Caki2 (cell line): ENCODE results near the gene DIDO1. TPM values are rescaled to one million over a fixed set of nuclear protein-coding genes. Genes with fewer than 3 reads are reported as not detected.

Experiments used
- DNase-seq: peaks from one replicate; pipeline ENCODE4 v3.0.0-alpha.2; 2015; ENCODE audit warnings: low read depth
- in situ Hi-C: cut with HindIII; loops from 2 replicates; pipeline ENCODE4 v1.10.0; 2016; ENCODE audit warnings: low sequenced_read_pairs, low pct_unique_long_range_greater_than_20kb, mixed read lengths
- total RNA-seq: library from RNA; depleted of rRNA; stranded (reverse); fragments of >200 nt; shearing (Covaris generic); gene quantifications from 2 replicates; pipeline ENCODE4 v1.2.3, GENCODE V29; 2014; ENCODE audit warnings: low replicate concordance

DIDO1 gene
- total RNA-seq, 1 experiment from 2014 or later, result 18.2 TPM

DNA sequence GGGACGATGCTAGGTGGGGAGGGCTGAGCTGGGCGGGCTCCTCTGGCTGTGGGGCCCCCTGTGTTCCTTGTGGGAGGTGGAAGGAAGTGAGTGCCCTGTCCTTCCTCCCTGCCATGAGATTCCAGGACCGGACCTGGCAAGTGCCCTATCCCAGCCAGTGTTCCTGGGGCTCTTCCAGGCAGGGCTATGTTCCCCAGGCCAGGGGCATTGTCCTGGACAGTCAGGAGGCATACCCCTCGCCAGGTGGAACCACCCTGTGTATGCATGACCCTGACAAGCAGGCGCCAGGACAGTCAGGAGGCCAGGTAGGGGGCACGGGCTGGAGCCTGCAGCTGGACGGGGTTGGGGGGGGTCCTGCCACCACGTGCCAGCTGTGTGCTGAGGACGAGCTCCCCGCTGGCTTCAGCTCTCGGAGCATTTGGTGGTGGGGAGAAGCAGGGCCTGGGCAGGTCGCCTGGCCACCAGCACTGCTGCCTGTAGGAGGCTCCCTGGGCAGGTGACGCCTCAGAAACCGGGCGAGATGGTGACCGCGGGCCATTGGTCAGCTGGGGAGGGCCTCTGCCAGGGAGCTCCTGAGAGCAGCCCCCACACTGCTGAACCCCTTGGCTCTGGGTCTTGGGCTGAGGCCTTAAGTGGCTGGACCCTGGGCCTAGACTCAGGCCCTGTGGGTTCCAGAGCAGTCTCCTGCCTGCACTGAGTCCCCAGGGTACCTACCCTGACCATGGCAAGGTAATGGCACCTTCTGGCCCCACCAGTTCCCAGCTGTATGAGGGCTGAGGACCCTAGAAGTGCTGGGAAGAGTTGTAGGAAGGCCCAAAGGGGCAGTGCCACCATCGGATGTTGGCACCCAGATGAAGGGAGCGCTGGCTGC is 26.9 kb upstream of the DIDO1 start:
- DNase-seq, result no peak
- in situ Hi-C loops, result no loop called here

DNA sequence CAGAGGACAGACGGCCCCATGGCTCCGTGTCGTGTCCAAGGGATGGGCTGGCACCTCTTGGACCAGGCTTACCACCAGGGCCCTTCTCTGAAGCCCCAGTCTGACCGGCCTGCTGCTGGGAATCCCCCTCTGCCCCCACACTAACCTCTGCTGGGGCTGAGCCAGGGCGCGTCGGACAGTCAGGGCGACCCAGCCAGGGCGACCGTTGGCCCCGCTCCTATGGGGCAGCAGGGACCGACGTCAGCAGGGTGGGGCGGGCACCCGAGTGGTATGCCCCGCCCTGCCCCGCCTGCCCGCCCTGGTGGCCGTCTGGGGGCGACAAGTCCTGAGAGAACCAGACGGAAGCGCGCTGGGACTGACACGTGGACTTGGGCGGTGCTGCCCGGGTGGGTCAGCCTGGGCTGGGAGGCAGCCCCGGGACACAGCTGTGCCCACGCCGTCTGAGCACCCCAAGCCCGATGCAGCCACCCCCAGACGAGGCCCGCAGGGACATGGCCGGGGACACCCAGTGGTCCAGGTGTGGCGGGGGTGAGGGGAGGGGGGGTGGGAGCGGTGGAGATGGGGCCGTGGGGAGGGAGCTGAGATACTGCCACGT is 26.2 kb upstream of the DIDO1 start, which contains the start of gene SLC17A9:
SLC17A9 (plus strand) TSS at position 337 of the 595 bp plus-strand sequence; CDS start at position 459, 122 bp downstream.
- DNase-seq, result peak; percentile 68
- in situ Hi-C loops, result no loop called here

DNA sequence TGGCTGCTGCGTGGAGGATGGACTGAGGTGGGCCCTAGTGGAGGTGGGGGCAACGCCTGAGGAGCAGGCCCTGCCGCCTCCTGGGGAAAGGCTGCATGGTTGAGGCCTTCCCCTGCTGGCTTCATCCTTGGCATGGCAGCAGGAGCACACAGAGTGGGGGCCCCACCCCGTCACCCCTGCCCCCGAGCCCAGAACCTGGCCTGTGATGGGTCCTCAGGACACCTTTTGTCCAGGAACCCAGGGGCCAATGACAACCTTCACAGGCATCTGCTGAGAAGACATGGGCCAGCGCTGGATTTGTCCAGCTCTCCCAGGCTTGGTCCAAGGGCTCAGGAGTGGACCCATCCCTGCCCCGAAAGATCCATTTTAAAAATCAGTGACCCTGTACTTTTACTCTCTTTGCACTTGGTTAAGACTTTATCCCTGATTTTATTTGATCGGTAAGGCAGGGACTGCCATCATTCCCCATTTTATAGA is 25.6 kb upstream of the DIDO1 start:
- no peak for DNase-seq
- in situ Hi-C loops, result no loop called here

DNA sequence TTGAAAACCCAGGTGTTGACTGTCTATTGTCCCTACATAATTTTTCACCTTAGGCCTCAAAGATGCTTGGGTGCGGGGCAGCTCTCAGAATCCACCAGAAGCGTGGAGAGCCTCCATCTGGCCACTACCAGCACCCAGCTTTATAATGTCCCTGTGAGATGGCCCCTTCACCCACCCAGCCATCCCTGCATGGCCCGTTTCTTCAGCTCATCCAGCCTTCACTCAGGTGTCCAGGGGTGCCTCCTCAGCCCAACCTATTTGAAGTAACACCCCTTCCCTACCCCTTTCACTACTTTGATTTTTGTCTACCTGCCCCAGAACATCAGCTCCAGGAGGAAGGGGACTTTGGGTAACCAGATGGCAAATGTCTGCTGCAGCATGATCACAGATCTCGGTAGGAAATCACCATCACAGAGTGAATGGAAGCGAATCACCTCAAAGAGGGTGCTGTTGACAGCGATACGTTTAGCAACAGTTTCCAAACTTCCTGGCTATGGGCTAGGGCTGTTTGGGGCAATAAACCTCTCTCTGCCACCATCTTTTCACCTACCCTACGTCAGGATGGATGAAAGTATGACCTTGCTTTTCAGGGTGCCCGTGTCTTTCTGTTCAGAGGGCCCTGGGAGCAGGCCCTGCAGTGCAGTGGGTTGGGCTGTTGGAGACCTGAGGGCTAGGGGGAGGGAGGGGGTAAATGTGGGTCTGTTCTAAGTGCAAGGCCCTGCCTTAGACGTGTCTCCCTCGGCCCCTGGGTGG is 25.0 kb upstream of the DIDO1 start:
- no peak for DNase-seq

DNA sequence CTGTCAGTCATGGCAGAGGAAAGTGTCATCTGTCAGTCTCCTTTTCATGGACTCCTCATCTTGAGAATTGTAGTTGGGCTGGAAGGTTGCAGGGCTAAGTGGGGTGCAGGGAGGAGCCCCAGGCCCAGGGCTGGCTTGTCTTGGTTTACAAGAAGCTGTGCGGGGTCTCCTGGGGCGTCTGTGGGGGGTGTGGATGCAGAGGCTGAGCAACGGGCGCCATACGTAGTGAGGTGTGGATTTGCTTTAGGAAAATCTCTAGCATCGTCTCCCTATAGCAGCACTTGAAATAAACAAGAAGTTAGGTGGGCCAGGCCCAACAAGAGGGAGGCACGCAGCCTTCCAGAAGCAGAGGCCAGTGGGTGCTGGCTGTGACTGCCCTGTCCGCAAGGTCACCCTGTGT is 24.4 kb upstream of the DIDO1 start:
- in situ Hi-C loops, result no loop called here

More for the DNA sequence above, 25.0 kb upstream of the DIDO1 start:
- in situ Hi-C loops, result no loop called here

DNA sequence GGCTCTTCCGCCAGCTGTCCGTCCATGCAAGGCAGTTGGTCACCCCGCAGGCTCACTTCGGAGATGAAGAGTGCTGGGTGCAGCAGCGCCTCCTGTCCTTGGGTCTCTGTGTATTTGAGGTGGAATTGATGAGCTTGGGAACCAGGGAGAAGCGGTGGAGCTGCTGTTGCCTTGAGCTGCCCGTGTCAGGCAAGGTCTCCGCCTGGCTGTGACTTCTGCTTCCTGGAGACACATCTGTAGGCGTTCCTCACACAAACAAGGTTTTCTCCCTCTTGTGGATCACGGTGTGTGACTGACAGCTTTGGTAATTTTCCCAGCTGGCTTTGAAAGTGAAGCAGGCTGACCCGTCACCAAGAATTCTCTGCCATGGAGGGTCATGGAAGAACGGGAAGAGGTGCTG is 23.7 kb upstream of the DIDO1 start:
- no peak for DNase-seq
- in situ Hi-C loops, result no loop called here

More for the DNA sequence above, 24.4 kb upstream of the DIDO1 start:
- DNase-seq, result no peak

DNA sequence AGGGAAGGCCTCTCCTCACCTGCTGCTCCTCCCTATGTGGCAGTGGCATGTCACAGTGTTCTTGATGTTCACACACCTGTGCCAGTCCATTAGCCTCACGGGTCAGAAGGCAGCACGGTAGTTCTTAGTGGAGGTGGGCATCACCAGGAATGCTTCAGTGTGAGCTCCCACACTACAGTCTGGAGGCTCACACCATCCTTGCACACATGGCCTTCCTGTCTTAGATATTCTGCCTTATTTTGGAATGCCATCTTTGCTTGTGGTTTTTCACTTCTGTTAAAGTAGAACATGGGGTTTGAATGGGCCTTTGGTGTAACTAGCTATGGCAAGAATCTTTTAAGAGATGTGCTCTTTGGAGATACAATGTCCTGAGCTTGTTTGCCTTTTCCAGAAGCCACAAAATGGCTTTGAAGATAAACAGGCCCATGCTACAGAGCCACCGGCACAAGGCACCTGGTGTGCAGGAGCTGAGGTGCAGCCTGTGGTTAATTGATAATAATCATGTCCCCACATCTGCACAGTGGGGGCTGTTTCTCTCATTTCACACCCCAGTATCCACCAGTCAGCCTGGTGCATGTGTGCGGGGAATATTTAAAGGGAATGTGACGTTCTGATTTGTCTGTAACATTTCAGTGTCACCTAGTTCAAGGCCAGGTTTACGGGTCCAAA is 23.0 kb upstream of the DIDO1 start:
- in situ Hi-C loops, result no loop called here
- DNase-seq, result no peak

DNA sequence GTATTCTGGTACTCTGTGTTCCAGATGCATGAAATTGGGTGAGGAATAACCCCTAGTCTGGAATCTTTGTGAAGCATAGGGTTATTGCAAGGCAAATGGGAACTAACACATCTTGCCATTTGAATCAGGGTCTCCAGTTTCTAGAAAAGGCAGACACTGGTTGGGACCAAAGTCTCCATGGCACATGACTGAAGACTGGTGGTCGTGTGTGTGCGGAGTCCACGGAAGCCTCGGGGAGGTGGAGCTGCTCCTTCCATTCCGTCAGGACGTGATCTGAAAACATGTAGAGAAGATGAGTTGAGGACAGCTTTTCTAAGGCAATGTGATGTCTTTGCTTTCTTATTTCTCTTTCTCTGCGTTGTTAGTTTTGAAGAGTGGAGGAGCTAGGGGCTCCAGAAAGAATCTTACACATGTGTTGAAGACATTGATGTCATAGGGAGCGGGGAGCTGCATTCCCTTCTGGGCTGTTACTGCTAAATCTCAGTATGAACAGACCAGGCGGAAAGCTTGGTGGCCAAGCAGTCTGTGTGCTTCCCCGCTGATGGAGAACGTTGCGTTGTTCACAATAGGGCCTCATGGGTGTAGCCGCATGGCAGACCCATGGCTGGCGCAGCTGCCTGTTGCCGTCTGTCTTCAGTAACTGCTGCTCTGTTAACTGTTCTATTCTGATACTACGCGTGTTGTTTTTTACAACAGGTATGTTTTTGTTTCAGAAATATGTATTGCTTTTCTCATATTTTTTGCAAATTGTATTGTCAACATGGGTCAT is 21.4 kb upstream of the DIDO1 start:
- DNase-seq, result no peak
- in situ Hi-C loops, result no loop called here

DNA sequence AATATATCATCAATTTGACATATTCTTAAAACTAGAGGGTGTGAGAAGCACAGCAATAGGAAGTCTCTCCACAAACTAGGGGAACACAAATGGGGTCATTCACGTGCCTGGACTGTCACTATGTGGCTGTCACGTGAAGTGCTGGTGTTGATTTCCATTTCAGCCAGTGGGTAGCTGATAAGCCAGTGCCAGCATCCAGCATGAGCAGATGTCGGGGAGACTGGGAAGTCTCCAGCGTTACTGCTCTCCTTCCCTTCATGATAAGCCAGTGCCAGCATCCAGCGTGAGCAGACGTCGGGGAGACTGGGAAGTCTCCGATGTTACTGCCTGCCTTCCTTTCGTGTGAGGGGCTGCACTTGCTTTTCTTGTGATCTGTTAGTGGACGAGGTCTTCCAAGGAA is 20.6 kb upstream of the DIDO1 start:
- in situ Hi-C loops, result no loop called here
- no peak for DNase-seq

DNA sequence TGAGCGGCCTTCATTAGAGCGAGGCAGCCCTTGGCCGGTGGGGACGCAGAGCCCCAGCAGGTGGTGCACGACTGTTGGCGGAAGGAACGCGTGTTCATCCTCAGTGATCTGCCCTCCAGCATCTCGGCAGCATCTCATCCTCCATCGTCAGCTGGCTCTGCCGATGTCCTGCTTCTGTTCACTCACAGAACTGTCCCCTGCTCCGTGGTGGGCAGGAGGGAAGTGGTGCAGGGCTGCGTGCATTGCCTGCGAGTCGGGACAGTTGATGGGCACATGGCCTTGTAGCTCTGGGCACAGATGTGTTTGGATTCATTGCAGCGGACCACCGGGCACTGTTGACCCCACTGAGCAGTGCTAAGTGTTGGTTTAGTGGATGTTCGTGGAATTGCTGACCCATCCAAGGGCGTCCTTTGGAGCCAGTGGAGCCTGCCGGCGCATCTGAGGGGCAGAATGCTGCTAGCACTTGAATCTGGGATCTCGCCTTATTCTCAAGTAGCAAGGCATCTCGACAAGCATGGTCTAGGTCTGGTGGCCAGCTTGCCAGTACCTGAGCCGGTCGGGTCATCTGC is 19.6 kb upstream of the DIDO1 start:
- in situ Hi-C loops, result no loop called here
- no peak for DNase-seq

DNA sequence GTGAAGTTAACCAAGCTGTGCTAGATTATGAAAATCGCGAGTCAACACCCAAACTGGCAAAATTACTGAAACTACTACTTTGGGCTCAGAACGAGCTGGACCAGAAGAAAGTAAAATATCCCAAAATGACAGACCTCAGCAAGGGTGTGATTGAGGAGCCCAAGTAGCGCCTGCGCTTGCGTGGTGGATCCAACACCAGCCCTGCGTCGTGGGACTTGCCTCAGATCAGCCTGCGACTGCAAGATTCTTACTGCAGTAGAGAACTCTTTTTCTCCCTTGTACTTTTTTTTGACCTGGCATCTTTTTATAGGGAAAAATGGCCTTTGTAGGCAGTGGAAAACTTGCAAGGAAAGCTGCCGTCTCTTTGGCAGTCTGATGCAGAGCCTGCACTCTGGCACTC is 18.4 kb upstream of the DIDO1 start:
- no peak for DNase-seq
- in situ Hi-C loops, result no loop called here

DNA sequence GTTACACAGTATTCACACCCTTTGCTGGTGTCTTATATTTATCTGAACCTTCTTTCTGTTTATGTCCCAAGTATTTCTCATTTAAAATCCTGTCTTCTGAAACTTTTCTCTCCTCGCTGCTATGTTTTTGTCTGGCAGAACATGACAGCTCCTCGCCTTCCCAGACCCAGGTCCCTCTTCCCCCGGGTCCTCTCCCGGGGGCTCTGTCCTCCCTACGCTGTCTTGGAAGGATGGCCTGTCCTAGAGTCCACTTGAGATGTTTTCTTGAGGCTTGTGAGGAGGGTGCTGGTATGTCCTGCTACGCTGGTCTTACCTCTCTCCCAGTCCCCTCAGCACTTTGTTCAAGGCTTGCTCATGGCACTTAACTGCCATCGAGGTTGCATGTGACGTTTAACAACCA is 17.9 kb upstream of the DIDO1 start:
- no peak for DNase-seq
- in situ Hi-C loops, result no loop called here

DNA sequence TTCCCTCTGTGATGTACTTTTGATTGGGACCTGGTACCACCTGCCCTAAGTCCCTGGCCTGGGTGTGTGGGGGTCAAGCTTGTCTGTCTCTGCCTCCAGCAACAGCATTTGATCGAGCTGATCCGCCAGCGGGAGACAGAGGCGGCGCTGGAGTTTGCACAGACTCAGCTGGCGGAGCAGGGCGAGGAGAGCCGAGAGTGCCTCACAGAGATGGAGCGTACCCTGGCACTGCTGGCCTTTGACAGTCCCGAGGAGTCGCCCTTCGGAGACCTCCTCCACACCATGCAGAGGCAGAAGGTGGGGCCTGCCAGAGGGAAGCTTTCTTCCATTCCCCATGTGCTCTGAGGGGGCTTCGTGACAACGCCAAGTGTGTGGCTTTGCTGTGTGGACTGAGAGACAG is 17.1 kb upstream of the DIDO1 start:
- in situ Hi-C loops, result no loop called here

DNA sequence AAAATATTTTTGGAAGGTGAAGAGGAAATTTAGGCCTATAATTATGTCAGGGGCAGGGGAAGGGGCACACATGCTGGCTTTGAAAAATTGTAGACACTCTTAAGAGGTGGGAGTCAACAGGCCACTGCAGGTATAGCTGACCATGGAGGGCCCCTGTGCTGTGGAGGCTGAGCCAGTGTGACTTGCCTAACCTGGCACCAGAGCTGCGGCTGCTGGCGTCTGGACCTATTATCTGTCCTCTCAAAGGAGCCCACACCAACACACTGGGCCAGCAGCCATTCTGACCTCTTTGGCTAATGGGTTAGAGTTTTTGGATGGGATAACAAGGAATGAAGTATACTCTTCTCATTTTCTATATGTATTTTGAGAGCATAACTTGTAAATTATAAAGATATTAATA is 16.2 kb upstream of the DIDO1 start:
- in situ Hi-C loops, result no loop called here

More for the DNA sequence above, 17.1 kb upstream of the DIDO1 start:
- no peak for DNase-seq

DNA sequence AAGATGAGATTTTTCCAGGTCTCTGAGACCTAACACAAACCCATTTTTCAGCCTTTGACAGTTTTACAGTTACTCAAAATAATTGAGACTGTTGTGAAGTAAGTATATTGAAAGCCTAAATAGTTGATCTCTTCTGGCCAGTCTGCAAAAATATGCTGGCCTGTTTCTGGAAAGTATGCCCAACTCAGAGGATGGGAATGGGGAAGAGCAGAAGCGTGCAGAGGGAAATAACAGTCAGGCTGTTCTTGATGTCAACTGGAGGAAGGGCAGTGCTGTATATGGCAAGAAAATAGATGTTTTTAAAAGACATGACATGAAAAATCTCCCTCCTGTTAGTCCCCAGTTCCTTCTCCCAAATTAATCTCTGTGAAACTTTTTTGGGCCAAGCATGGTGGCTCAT is 15.5 kb upstream of the DIDO1 start:
- DNase-seq, result no peak
- in situ Hi-C loops, result no loop called here

More for the DNA sequence above, 16.2 kb upstream of the DIDO1 start:
- DNase-seq, result no peak

DNA sequence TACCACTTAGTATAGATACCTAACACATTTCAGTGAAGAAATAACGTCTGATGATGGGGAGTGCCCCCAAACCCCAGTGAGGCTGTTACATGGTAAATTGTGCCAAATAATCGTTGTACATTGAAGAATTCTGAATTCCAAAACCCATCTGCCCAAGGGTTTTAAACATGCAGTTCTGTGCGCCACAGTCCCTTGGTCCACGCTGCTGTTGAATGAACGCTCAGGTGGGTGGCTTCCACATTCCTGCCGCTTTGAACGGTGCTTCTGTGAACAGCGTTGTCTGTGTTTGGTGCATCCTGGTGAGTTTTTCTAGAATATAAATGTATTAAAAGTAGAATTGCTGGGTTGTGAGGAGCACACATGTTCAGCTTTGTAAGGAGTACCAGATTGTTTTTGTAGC is 14.6 kb upstream of the DIDO1 start:
- no peak for DNase-seq
- in situ Hi-C loops, result no loop called here

DNA sequence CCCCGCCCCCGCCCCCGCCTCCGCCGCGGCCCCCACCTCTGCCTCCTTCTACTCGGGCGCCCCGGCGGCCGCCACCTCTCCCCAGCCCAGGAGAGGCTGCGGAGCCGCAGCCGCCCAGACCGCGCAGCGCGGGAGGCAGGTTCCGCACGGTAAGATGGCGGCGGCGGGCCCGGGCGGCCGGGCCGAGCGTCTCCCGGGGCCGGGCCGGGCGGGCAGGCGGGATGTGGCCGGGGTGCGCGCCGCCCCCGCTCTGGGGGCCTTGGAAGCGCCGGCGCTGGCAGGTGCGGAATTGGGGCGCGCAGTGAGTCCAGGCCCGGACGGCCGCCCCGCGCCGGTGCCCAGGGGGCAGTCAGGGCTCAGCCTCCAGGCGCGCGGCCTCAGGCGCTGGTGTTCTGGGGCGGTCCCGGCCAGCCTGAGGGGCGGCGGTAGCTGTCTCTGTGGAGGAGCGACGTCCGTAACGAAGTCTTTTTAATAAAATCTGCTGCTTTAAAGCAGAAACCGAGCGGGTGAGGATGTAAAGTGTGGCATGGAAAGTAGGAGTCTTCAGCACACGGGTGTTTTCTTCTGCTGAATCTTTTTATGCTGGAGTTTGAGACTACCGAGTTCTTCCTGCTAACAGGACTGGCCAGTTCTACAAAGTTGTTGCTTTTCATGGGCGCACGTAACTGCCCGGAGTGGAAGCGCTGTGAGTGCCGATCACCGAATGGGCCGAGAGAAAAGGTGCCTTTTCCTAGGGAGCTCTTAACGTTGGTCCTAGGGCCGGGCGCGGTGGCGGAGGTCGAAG is 12.0 kb upstream of the DIDO1 start, which contains the start of gene GID8:
GID8 (plus strand) TSS at position 43 of the 784 bp plus-strand sequence. CDS start 3,356 bp downstream, outside the sequence.
- in situ Hi-C loops, result no loop called here
- peak; percentile 64 for DNase-seq
